ENCODE measurements around the gene DNAJC1.
"Not testable (repeated sequence)": the region's sequence is repeated elsewhere in the genome, so short reads cannot be mapped to it uniquely, and the experiment has no call there.

Gene DNAJC1

DNA sequence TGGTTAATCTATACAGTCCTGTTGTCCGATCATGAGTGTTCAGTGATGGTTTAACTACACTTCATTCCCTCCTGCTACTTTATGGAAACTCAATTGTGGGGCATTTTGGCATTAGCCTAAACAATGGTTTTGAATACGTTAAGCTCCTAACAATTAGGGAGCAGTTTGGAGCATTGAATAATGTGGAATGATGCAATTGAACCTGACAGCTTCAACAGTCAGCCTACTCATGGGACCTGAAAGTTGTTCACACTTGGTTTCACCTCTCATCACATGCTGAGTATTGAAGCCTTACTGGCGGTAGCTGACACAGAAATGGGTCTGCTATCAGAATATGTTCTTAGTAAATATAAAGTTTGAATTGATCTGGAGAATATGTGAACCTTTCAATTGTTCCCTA, 283.4 kb downstream of the DNAJC1 start:
- DNase-seq: no peak

DNA sequence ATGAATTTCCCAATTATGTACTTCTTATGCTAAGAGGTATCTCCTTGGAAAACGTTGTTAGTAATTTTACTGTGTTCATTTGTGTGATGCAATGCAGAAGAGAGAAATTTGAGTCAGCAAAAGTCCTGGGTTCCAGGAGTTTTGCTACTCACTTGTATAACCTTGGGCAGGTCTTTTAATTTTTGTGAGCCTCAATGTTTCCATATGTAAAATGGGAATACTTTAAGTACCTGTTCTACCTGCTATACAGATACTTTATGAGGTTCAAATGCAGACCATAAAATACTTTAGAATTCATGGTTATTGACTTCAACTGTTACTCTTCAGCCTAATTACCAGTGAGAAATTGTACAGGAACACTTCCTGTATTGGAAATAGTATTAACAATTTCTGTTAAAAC, 284.0 kb downstream of the DNAJC1 start:
- DNase-seq: no peak

DNA sequence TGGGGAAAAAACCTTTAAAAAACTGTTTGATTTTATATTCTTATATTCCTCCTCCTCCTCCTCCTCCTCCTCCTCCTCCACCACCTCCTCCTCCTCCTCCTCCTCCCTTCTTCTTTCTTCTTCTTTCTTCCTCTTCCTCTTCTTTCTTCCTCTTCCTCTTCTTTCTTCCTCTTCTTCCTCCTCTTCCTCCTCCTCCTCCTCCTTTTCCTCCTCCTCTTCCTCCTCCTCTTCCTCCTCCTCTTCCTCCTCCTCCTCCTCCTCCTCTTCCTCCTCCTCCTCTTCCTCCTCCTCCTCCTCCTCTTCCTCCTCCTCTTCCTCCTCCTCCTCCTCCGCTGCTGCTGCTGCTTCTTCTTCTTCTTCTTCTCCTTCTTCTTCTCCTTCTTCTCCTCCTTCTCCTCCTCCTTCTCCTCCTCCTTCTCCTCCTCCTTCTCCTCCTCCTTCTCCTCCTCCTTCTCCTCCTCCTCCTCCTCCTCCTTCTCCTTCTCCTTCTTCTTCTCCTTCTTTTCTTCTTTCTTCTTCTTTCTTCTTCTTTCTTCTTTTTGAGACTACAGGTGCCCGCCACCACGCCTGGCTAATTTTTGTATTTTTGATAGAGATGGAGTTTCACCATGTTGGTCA, 286.0 kb downstream of the DNAJC1 start:
- not testable (repeated sequence) for DNase-seq

DNA sequence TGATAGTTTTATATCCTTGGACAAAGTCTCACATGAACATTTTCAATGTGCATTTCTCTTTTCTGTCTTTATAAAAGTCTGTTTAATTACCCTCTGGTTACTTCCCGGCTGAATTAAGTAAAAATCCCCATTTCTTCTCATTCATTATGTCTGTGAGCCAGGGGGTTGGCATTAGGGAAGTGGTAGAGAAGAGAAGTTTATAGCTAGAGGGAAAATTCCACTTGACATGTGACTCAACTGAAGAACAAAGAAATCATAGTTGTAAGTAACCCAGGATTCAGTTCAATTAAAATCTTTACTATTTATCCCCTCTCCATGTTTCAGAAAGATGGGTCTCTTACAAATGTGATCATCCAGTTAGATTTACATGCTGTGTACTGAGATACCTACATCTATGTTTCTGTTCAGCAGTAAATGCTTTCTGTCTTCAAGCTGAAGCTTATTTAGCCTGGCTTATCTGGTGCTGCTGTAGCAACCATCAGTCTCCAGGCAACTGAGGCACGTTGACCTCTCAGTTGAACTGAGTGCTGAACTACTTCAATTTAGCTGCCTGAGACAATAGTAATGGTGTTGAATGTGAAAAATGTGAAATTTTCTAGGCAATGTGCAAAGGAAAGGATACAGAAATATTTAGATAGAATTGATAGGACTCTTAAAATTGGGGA, 287.9 kb downstream of the DNAJC1 start:
- no peak for DNase-seq

DNA sequence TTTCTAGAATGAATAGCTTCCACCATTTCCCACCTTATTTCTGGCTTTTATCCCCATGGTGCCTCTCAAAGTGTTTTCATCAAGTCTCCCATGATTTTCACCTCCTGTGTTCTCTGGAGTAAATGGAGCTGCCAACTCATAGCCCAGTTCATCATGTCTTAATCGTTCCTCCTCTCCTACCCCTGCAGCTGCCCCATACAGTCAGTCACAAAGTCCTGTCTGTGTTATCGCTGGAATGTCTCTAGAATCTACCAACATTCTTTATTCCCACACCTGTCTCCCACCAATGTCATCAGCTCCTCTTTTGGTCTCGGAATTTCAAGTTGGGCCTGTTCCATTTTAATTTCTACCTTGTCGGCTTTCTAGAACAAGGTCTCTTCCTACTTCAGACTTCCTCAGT, 290.6 kb downstream of the DNAJC1 start:
- DNase-seq: no peak

DNA sequence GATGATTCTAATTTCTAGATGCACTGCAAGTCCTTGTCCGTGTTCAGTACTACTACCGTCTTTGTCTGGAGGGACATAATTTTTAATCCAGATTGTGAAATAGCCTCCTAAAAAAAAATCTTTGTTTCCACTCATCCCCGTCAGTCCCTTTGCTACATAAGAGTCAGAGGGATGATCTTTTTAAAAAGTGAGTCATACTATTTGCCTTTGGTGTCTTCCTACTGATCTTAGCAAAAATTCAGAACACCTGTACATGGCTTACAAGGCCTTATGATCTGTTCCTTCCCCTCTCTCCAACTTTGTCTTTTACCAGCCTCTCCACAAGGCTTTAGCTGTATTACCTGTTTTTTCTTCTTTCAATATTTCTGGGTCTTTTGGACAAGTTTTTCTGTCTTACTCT, 296.0 kb downstream of the DNAJC1 start:
- DNase-seq: no peak

Data from NCI-H2227 treated with DMSO at 0.1 percent for 48 hours (cell line).